ENCODE results near the gene TRPM3.

The TRPM3 gene

GRCh38 chr9:70792796-70793195 lies 328.6 kb downstream of the TRPM3 start:
- no peak overlapping the region for H3K9ac ChIP-seq (ENCODE audit: insufficient read length)

GRCh38 chr9:70791936-70792335 lies 329.5 kb downstream of the TRPM3 start:
- no peak overlapping the region for H3K27ac ChIP-seq
- no peak for TF ChIP-seq FOXP2 (optimal IDR thresholded peaks at IDR 0.05; ENCODE audit: control extremely low read depth, extremely low read length, insufficient read depth)
- no peak for TF ChIP-seq EZH2 (IDR thresholded peaks at IDR 0.05)
- TF ChIP-seq POLR2AphosphoS5 (IDR thresholded peaks at IDR 0.05; ENCODE audit: borderline replicate concordance, low read depth, low read length), result no peak
- no peak overlapping the region for H3K9ac ChIP-seq (ENCODE audit: insufficient read length)
- no peak overlapping the region for H3K4me3 ChIP-seq
- no peak for DNase-seq (ENCODE audit: low read depth, low spot score)
- no peaks in the 10 kb centered on the region for H3K36me3 ChIP-seq (ENCODE audit: insufficient read depth, low read length)
- H3K9me3 ChIP-seq (ENCODE audit: low read depth, low read length), result no peaks in the 10 kb centered on the region

More at GRCh38 chr9:70792796-70793195, 328.6 kb downstream of the TRPM3 start:
- no peak for DNase-seq (ENCODE audit: low read depth, low spot score)
- no peak overlapping the region for H3K27ac ChIP-seq
- no peaks in the 10 kb centered on the region for H3K36me3 ChIP-seq (ENCODE audit: insufficient read depth, low read length)
- H3K9me3 ChIP-seq (ENCODE audit: low read depth, low read length), result no peaks in the 10 kb centered on the region
- H3K4me3 ChIP-seq, result no peak overlapping the region
- TF ChIP-seq FOXP2 (optimal IDR thresholded peaks at IDR 0.05; ENCODE audit: control extremely low read depth, extremely low read length, insufficient read depth), result no peak
- TF ChIP-seq POLR2AphosphoS5 (IDR thresholded peaks at IDR 0.05; ENCODE audit: borderline replicate concordance, low read depth, low read length), result no peak
- no peak for TF ChIP-seq EZH2 (IDR thresholded peaks at IDR 0.05)

GRCh38 chr9:70789086-70789485 lies 332.3 kb downstream of the TRPM3 start:
- no peaks in the 10 kb centered on the region for H3K9me3 ChIP-seq (ENCODE audit: low read depth, low read length)
- DNase-seq (ENCODE audit: low read depth, low spot score), result no peak
- H3K27ac ChIP-seq, result no peak overlapping the region
- H3K4me3 ChIP-seq, result no peak overlapping the region
- no peak for TF ChIP-seq POLR2AphosphoS5 (IDR thresholded peaks at IDR 0.05; ENCODE audit: borderline replicate concordance, low read depth, low read length)
- no peak for TF ChIP-seq FOXP2 (optimal IDR thresholded peaks at IDR 0.05; ENCODE audit: control extremely low read depth, extremely low read length, insufficient read depth)
- TF ChIP-seq EZH2 (IDR thresholded peaks at IDR 0.05), result no peak
- no peaks in the 10 kb centered on the region for H3K36me3 ChIP-seq (ENCODE audit: insufficient read depth, low read length)
- no peak overlapping the region for H3K9ac ChIP-seq (ENCODE audit: insufficient read length)

- no peak for DNase-seq (ENCODE audit: low read depth, low spot score)
- Histone ChIP-seq H3K27ac (no peak overlapping the region), H3K9ac (ENCODE audit: insufficient read length) (no peak overlapping the region), H3K4me3 (no peak overlapping the region), H3K9me3 (ENCODE audit: low read depth, low read length) (no peaks in the 10 kb centered on the region), H3K36me3 (ENCODE audit: insufficient read depth, low read length) (no peaks in the 10 kb centered on the region)
- no peak for TF ChIP-seq EZH2 (IDR thresholded peaks at IDR 0.05)
- TF ChIP-seq POLR2AphosphoS5 (IDR thresholded peaks at IDR 0.05; ENCODE audit: borderline replicate concordance, low read depth, low read length), result no peak
- TF ChIP-seq FOXP2 (optimal IDR thresholded peaks at IDR 0.05; ENCODE audit: control extremely low read depth, extremely low read length, insufficient read depth), result no peak
These were observed 337.0 kb downstream of the TRPM3 start for GRCh38 chr9:70784456-70784855.

GRCh38 chr9:70778568-70778967 lies 342.9 kb downstream of the TRPM3 start:
- Histone ChIP-seq H3K36me3 (ENCODE audit: insufficient read depth, low read length) (no peaks in the 10 kb centered on the region), H3K4me3 (no peak overlapping the region), H3K9me3 (ENCODE audit: low read depth, low read length) (no peaks in the 10 kb centered on the region), H3K9ac (ENCODE audit: insufficient read length) (no peak overlapping the region), H3K27ac (no peak overlapping the region)
- DNase-seq (ENCODE audit: low read depth, low spot score), result no peak
- TF ChIP-seq FOXP2 (optimal IDR thresholded peaks at IDR 0.05; ENCODE audit: control extremely low read depth, extremely low read length, insufficient read depth) (no peak), EZH2 (IDR thresholded peaks at IDR 0.05) (no peak), POLR2AphosphoS5 (IDR thresholded peaks at IDR 0.05; ENCODE audit: borderline replicate concordance, low read depth, low read length) (no peak)

GRCh38 chr9:70773579-70773978 lies 347.8 kb downstream of the TRPM3 start:
- Histone ChIP-seq H3K9ac (ENCODE audit: insufficient read length) (no peak overlapping the region), H3K4me3 (no peak overlapping the region), H3K27ac (no peak overlapping the region), H3K36me3 (ENCODE audit: insufficient read depth, low read length) (no peaks in the 10 kb centered on the region), H3K9me3 (ENCODE audit: low read depth, low read length) (no peaks in the 10 kb centered on the region)
- no peak for DNase-seq (ENCODE audit: low read depth, low spot score)
- TF ChIP-seq FOXP2 (optimal IDR thresholded peaks at IDR 0.05; ENCODE audit: control extremely low read depth, extremely low read length, insufficient read depth) (no peak), POLR2AphosphoS5 (IDR thresholded peaks at IDR 0.05; ENCODE audit: borderline replicate concordance, low read depth, low read length) (no peak), EZH2 (IDR thresholded peaks at IDR 0.05) (no peak)

- no peak for TF ChIP-seq FOXP2 (optimal IDR thresholded peaks at IDR 0.05; ENCODE audit: control extremely low read depth, extremely low read length, insufficient read depth)
- no peak for TF ChIP-seq POLR2AphosphoS5 (IDR thresholded peaks at IDR 0.05; ENCODE audit: borderline replicate concordance, low read depth, low read length)
- no peak for TF ChIP-seq EZH2 (IDR thresholded peaks at IDR 0.05)
- H3K36me3 ChIP-seq (ENCODE audit: insufficient read depth, low read length), result no peaks in the 10 kb centered on the region
- DNase-seq (ENCODE audit: low read depth, low spot score), result no peak
These were observed 348.8 kb downstream of the TRPM3 start for GRCh38 chr9:70772601-70773000.

GRCh38 chr9:70765946-70766345 lies 355.5 kb downstream of the TRPM3 start:
- DNase-seq (ENCODE audit: low read depth, low spot score), result no peak
- H3K9me3 ChIP-seq (ENCODE audit: low read depth, low read length), result no peaks in the 10 kb centered on the region
- TF ChIP-seq POLR2AphosphoS5 (IDR thresholded peaks at IDR 0.05; ENCODE audit: borderline replicate concordance, low read depth, low read length), result no peak
- no peak for TF ChIP-seq FOXP2 (optimal IDR thresholded peaks at IDR 0.05; ENCODE audit: control extremely low read depth, extremely low read length, insufficient read depth)
- TF ChIP-seq EZH2 (IDR thresholded peaks at IDR 0.05), result no peak

More at GRCh38 chr9:70772601-70773000, 348.8 kb downstream of the TRPM3 start:
- H3K27ac ChIP-seq, result no peak overlapping the region
- no peak overlapping the region for H3K9ac ChIP-seq (ENCODE audit: insufficient read length)
- H3K9me3 ChIP-seq (ENCODE audit: low read depth, low read length), result no peaks in the 10 kb centered on the region
- no peak overlapping the region for H3K4me3 ChIP-seq

GRCh38 chr9:70761139-70761670 lies 360.2 kb downstream of the TRPM3 start:
- TF ChIP-seq FOXP2 (optimal IDR thresholded peaks at IDR 0.05; ENCODE audit: control extremely low read depth, extremely low read length, insufficient read depth), result no peak
- no peak for TF ChIP-seq EZH2 (IDR thresholded peaks at IDR 0.05)
- TF ChIP-seq POLR2AphosphoS5 (IDR thresholded peaks at IDR 0.05; ENCODE audit: borderline replicate concordance, low read depth, low read length), result no peak
- no peaks in the 10 kb centered on the region for H3K9me3 ChIP-seq (ENCODE audit: low read depth, low read length)
- no peak overlapping the region for H3K27ac ChIP-seq
- H3K4me3 ChIP-seq, result no peak overlapping the region
- DNase-seq (ENCODE audit: low read depth, low spot score), result no peak
- no peaks in the 10 kb centered on the region for H3K36me3 ChIP-seq (ENCODE audit: insufficient read depth, low read length)
- H3K9ac ChIP-seq (ENCODE audit: insufficient read length), result no peak overlapping the region

More at GRCh38 chr9:70765946-70766345, 355.5 kb downstream of the TRPM3 start:
- no peaks in the 10 kb centered on the region for H3K36me3 ChIP-seq (ENCODE audit: insufficient read depth, low read length)
- H3K9ac ChIP-seq (ENCODE audit: insufficient read length), result no peak overlapping the region
- no peak overlapping the region for H3K27ac ChIP-seq
- H3K4me3 ChIP-seq, result no peak overlapping the region
